Epithelial cell of esophagus (primary cell): Measurements from ENCODE around the gene PARK7.
A peak's percentile ranks its signal among the peaks of the same experiment; 100 is the strongest.

Source experiments
- DNase-seq: peaks from one replicate; pipeline ENCODE4 v3.0.0; 2010; ENCODE audit warnings: low read depth
- H3K4me3 ChIP-seq: 2 replicates; pipeline ENCODE4 v1.5.1; 2011; ENCODE audit warnings: mild to moderate bottlenecking, low read length, control low read depth
- TF ChIP-seq, protein P1 (sequence below): IDR thresholded peaks from 2 replicates; pipeline ENCODE4 v1.5.1; 2011; ENCODE audit warnings: low read depth, mild to moderate bottlenecking, low read length, control low read depth, inconsistent platforms; ENCODE audit not compliant: insufficient read depth; ENCODE audit errors: missing control alignments

Gene PARK7

DNA sequence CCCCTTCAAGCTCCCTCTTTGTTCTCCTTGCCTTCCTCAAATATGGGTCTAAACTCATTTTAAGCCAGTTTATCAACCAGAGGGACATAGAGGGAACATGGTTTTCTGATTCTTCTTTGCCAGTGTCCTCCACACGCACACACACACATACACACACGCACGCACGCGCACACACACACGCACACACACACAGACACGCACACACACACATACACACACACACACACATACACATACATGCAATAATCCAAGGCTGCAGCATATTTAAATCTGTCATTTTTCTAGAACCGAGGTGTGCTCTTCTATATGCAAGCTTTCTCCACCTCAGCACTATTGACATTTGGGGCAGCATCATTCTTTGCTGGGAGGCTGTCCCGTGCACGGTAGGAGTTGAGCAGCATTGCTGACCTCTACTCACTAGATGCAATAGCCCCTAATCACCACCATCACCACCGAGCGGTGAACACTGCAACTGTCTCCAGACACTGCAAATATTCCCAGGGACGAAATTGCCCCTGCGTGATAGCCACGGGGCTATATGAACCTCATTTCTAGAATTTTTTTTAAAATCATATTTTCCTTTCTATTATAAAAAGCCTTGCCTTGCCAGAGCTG is 28.9 kb upstream of the PARK7 start:
- no peak for DNase-seq
- TF ChIP-seq, protein P1, sequence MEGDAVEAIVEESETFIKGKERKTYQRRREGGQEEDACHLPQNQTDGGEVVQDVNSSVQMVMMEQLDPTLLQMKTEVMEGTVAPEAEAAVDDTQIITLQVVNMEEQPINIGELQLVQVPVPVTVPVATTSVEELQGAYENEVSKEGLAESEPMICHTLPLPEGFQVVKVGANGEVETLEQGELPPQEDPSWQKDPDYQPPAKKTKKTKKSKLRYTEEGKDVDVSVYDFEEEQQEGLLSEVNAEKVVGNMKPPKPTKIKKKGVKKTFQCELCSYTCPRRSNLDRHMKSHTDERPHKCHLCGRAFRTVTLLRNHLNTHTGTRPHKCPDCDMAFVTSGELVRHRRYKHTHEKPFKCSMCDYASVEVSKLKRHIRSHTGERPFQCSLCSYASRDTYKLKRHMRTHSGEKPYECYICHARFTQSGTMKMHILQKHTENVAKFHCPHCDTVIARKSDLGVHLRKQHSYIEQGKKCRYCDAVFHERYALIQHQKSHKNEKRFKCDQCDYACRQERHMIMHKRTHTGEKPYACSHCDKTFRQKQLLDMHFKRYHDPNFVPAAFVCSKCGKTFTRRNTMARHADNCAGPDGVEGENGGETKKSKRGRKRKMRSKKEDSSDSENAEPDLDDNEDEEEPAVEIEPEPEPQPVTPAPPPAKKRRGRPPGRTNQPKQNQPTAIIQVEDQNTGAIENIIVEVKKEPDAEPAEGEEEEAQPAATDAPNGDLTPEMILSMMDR, result no peak
- no peak overlapping the region for H3K4me3 ChIP-seq

DNA sequence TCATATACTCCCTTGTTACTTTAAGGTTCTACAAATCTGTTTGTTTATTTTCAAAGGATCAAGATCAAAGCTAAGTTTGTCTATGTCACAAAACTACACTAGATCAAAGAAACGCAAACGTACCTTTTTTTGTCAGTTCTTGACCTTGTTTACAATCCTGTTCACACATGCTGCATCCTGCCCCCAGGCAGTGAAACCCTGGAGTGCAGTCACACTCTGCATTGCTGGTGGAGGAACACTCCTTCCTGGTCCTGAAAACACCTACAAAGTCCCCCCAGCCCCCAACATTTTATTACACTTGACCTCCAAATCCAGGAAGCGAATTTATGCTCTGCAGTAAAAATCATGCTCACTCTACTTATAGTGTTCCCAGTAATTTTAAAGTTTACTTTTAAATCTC is 23.4 kb upstream of the PARK7 start:
- TF ChIP-seq, protein P1, result no peak
- no peak overlapping the region for H3K4me3 ChIP-seq
- DNase-seq, result peak; percentile 58

DNA sequence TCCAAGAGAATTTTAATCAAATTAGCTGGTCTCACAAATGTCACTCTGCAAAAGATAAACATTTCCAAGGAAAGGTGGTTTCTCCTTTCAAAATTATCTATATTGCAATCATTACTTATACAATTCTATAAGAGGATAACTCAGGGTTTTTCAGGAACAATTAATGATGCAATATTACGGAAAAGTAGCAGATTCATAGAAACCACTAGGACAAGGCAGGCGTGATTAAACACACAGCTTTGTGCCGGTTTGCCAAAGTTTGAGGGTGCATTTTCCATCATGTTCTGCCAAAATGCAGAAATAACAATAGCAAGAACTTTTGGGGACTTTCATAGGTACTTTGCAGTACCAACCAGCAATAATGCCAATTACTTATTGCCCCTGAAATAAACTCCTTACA is 21.5 kb upstream of the PARK7 start:
- DNase-seq, result no peak
- TF ChIP-seq, protein P1, result no peak
- no peak overlapping the region for H3K4me3 ChIP-seq

DNA sequence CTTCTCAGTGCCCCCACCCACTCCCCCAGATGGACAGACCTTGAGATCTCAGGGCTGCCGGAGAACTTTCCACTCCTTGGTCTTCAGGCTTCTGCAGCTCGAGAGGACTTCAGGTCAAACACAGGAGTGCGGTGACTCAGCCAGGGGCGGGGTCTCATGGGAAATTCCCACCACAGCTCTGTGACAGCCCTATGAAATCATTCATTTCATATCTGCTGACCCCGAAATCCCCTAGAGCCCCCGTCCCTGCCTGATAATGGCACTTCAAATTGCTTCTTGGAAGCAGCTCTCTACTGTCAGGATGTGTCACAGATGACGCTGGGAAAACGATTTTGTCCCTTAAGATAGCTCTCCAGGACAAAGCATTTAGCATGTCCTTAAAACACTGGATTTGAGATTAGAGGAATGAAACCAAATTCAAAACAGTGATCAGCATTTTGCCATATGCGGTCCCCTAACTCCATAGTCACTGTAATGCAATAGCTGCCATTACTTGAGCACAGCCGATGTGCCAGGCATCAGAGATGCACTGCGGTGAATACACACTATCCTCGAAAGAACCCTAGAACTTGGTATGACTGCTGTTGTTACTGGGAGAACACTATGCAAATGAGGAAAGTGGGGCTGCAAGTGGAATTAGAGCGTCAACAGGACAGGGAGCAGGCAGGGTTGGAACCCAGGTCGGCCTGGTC is 20.6 kb upstream of the PARK7 start, which contains the start of gene TNFRSF9:
Gene TNFRSF9 (minus strand): TSS at position 95 of the 692 bp plus-strand sequence. CDS start 845 bp downstream, outside the sequence.
- DNase-seq, result peak; percentile 75
- TF ChIP-seq, protein P1, result no peak
- H3K4me3 ChIP-seq, result no peak within 1 kb of the TSS

DNA sequence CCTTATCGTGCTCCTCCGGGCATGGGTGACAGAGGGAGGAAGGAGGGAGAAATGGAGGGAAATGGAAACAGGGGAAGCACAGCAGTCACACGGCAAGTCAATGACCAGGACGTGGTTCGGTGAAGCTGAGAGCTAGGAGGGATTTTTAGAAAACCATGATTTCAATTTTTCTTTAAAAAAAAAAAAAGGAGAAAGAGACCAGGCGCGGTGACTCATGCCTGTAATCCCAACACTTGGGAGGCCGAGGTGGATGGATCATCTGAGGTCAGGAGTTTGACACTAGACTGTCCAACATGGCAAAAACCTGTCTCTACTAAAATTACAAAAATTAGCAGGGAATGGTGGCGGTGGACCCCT is 20.1 kb upstream of the PARK7 start:
- H3K4me3 ChIP-seq, result no peak overlapping the region
- DNase-seq, result no peak
- TF ChIP-seq, protein P1, result no peak

DNA sequence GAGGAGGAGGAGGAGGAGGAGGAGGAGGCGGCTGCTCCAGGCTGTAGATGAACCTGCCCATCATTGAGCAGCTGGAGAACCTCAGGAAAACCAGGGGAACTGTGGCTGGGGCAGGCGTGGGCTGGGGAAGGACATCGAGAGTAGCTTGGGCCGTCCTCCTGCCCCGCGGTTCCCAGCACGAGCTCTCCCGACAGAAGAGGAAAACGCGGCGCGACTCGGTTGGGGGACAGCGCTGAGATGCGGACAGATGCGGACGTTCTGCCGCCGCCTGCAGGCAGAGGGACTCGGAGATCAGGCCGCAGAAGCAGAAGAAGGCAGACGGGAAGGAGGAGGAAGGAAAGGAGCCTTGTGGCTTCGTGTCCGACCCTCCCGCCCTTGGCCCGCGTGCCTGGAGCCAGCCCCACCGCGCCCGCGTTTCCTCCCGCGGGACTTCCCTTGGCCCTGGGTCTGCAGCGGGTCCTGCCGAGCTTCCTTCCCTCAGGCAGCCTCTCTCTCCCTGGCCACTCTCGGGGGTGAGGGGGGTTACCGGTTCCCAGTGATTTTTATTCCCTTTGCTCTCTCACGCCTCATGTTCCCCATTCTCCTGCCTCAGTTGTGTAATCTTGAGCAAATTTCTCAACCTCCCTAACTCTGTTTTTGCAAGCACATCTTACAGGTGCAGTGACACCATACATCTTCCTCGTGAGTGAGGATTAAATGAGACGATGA is 19.1 kb upstream of the PARK7 start:
- TF ChIP-seq, protein P1, result peak; percentile 45
- peak; percentile 54 for DNase-seq

More for the DNA sequence above, 19.1 kb upstream of the PARK7 start:
- H3K4me3 ChIP-seq, result no peak overlapping the region
